ENCODE data around the gene CUL9.

Gene CUL9

GRCh38 chr6:43255408-43256054 lies 73.5 kb downstream of the CUL9 start:
- no peaks in the 10 kb centered on the region for H3K9me3 ChIP-seq (replicated peaks; ENCODE audit: insufficient read depth, low read length)
- no peak overlapping the region for H2AFZ ChIP-seq (ENCODE audit: low read length)
- H4K20me1 ChIP-seq (ENCODE audit: insufficient read depth, low read length) = no peaks in the 10 kb centered on the region
- no peaks in the 10 kb centered on the region for H3K9me2 ChIP-seq (replicated peaks; ENCODE audit: insufficient read depth, low read length)
- no peak overlapping the region for H3K27ac ChIP-seq (ENCODE audit: low read length)
- H3K36me3 ChIP-seq (replicated peaks; ENCODE audit: insufficient read depth, low read length) = no peaks in the 10 kb centered on the region
- H3K4me3 ChIP-seq (ENCODE audit: low read length) = no peak overlapping the region
- no peak for DNase-seq
- no peak overlapping the region for H3K4me2 ChIP-seq (ENCODE audit: low read depth, low read length)
- peaks cover 13% of the 10 kb centered on the region for H3K4me1 ChIP-seq (ENCODE audit: low read length)
- no peaks in the 10 kb centered on the region for H3F3A ChIP-seq (ENCODE audit: insufficient read depth, low read length)
- H3K79me2 ChIP-seq (ENCODE audit: low read length) = no peaks in the 10 kb centered on the region
- no peak overlapping the region for H3K9ac ChIP-seq (ENCODE audit: low read length)
- TF ChIP-seq, protein P1, sequence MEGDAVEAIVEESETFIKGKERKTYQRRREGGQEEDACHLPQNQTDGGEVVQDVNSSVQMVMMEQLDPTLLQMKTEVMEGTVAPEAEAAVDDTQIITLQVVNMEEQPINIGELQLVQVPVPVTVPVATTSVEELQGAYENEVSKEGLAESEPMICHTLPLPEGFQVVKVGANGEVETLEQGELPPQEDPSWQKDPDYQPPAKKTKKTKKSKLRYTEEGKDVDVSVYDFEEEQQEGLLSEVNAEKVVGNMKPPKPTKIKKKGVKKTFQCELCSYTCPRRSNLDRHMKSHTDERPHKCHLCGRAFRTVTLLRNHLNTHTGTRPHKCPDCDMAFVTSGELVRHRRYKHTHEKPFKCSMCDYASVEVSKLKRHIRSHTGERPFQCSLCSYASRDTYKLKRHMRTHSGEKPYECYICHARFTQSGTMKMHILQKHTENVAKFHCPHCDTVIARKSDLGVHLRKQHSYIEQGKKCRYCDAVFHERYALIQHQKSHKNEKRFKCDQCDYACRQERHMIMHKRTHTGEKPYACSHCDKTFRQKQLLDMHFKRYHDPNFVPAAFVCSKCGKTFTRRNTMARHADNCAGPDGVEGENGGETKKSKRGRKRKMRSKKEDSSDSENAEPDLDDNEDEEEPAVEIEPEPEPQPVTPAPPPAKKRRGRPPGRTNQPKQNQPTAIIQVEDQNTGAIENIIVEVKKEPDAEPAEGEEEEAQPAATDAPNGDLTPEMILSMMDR (IDR thresholded peaks at IDR 0.05; ENCODE audit: low read length) = no peak
- TF ChIP-seq EZH2phosphoT487 (IDR thresholded peaks at IDR 0.05; ENCODE audit: low read length) (no peak), EZH2 (optimal IDR thresholded peaks at IDR 0.05; ENCODE audit: low read depth, low read length) (no peak)
- H3K27me3 ChIP-seq (replicated peaks; ENCODE audit: insufficient read depth, low read length) = no peaks in the 10 kb centered on the region

GRCh38 chr6:43256670-43257366 lies 74.8 kb downstream of the CUL9 start:
- no peaks in the 10 kb centered on the region for H3K27me3 ChIP-seq (replicated peaks; ENCODE audit: insufficient read depth, low read length)
- TF ChIP-seq, protein P1 (IDR thresholded peaks at IDR 0.05; ENCODE audit: low read length) = no peak
- TF ChIP-seq EZH2phosphoT487 (IDR thresholded peaks at IDR 0.05; ENCODE audit: low read length) (no peak), EZH2 (optimal IDR thresholded peaks at IDR 0.05; ENCODE audit: low read depth, low read length) (no peak)
- H3K36me3 ChIP-seq (replicated peaks; ENCODE audit: insufficient read depth, low read length) = no peaks in the 10 kb centered on the region
- H3K9ac ChIP-seq (ENCODE audit: low read length) = no peak overlapping the region
- H3K27ac ChIP-seq (ENCODE audit: low read length) = no peak overlapping the region
- no peaks in the 10 kb centered on the region for H4K20me1 ChIP-seq (ENCODE audit: insufficient read depth, low read length)
- H3K9me3 ChIP-seq (replicated peaks; ENCODE audit: insufficient read depth, low read length) = no peaks in the 10 kb centered on the region
- no peaks in the 10 kb centered on the region for H3K79me2 ChIP-seq (ENCODE audit: low read length)
- H2AFZ ChIP-seq (ENCODE audit: low read length) = 0 out of 2 replicates have a peak overlapping the region, but pooled peaks have one; percentile 19
- H3K4me2 ChIP-seq (ENCODE audit: low read depth, low read length) = no peak overlapping the region
- no peaks in the 10 kb centered on the region for H3K9me2 ChIP-seq (replicated peaks; ENCODE audit: insufficient read depth, low read length)
- DNase-seq = no peak
- H3K4me3 ChIP-seq (ENCODE audit: low read length) = no peak overlapping the region
- H3F3A ChIP-seq (ENCODE audit: insufficient read depth, low read length) = no peaks in the 10 kb centered on the region
- H3K4me1 ChIP-seq (ENCODE audit: low read length) = peaks cover 13% of the 10 kb centered on the region

DNA sequence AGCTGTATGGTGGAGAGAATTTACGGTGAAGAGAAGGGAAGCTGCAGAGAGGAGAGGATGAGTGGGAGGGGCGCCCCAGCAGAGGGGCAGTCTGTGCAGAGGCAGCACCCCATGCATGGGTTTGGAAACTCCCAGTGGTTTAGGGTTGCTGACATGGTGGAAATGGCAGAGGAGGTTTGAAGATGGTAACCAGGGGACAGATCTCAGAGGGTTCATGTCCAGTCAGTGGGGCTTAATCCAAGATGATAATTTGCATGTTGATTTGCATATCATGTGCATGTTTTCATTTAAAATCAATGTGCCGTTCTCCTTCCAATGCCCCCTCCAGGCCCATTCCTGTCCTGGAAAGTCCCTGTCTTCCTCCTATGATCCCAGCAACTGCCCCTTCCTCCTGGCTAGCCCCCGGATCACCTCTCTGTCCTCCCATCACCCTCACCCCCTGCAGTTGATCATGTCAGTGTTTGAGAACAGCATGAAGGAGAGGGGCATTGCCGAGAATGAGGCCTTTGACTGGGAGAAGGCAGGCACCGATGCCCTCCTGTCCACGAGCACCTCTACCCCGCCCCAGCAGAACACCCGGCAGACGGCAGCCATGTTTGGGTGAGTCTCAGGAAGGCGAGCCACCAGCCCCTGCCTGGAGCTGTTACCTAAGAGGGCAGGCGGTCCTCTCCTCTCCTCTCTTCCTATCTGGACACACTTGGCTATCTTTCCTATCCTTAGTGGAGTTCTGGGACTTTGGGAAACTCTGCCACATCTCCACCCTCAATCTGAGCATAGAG lies 75.6 kb downstream of the CUL9 start:
- H4K20me1 ChIP-seq (ENCODE audit: insufficient read depth, low read length) = no peaks in the 10 kb centered on the region
- no peaks in the 10 kb centered on the region for H3K9me3 ChIP-seq (replicated peaks; ENCODE audit: insufficient read depth, low read length)
- no peak overlapping the region for H3K27ac ChIP-seq (ENCODE audit: low read length)
- DNase-seq = peak; percentile 37
- H3K4me2 ChIP-seq (ENCODE audit: low read depth, low read length) = no peak overlapping the region
- H3K79me2 ChIP-seq (ENCODE audit: low read length) = no peaks in the 10 kb centered on the region
- no peaks in the 10 kb centered on the region for H3F3A ChIP-seq (ENCODE audit: insufficient read depth, low read length)
- H2AFZ ChIP-seq (ENCODE audit: low read length) = peak overlapping the region; percentile 19; the same call in 1 of the 2 replicates
- no peak overlapping the region for H3K4me3 ChIP-seq (ENCODE audit: low read length)
- no peaks in the 10 kb centered on the region for H3K36me3 ChIP-seq (replicated peaks; ENCODE audit: insufficient read depth, low read length)
- TF ChIP-seq, protein P1 (IDR thresholded peaks at IDR 0.05; ENCODE audit: low read length) = no peak
- no peak for TF ChIP-seq EZH2 (optimal IDR thresholded peaks at IDR 0.05; ENCODE audit: low read depth, low read length)
- TF ChIP-seq EZH2phosphoT487 (IDR thresholded peaks at IDR 0.05; ENCODE audit: low read length) = no peak
- no peak overlapping the region for H3K9ac ChIP-seq (ENCODE audit: low read length)
- H3K27me3 ChIP-seq (replicated peaks; ENCODE audit: insufficient read depth, low read length) = no peaks in the 10 kb centered on the region
- no peaks in the 10 kb centered on the region for H3K9me2 ChIP-seq (replicated peaks; ENCODE audit: insufficient read depth, low read length)
- peaks cover 13% of the 10 kb centered on the region for H3K4me1 ChIP-seq (ENCODE audit: low read length)
